ENCODE results near the gene OR52E2. TPM values are rescaled to one million over a fixed set of nuclear protein-coding genes. Genes with fewer than 3 reads are reported as not detected.
"Not testable (repeated sequence)": the region's sequence is repeated elsewhere in the genome, so short reads cannot be mapped to it uniquely, and the experiment has no call there.

OR52E2 gene
- total RNA-seq, 1 donor from 2014 or later, result not detected

- Mint-ChIP-seq H3K27me3 (no peaks in the 10 kb centered on the region), H3K27ac (no peak overlapping the region), H3K36me3 (ENCODE audit: low read depth) (no peaks in the 10 kb centered on the region), H3K4me1 (no peaks in the 10 kb centered on the region), H3K9me3 (no peaks in the 10 kb centered on the region), H3K4me3 (no peak overlapping the region)
- ATAC-seq (ENCODE audit: low read depth) (no peak), DNase-seq (no peak)
- CTCF ChIA-PET, result no interaction called here
- POLR2A ChIA-PET, result no interaction called here
- intact Hi-C loops (cut with micrococcal nuclease), result no loop called here
- TF ChIP-seq CTCF (IDR thresholded peaks at IDR 0.05), result no peak
Observed at GRCh38 chr11:5071799-5072198, 12.4 kb upstream of the OR52E2 start.

- no peak within 1 kb of the TSS for H3K4me3 Mint-ChIP-seq
- CTCF ChIA-PET, result no interaction called here
- no peak for TF ChIP-seq CTCF (IDR thresholded peaks at IDR 0.05)
- no peak for DNase-seq
- no peak for ATAC-seq (ENCODE audit: low read depth)
- no peak within 1 kb of the TSS for H3K27ac Mint-ChIP-seq
- H3K27me3 Mint-ChIP-seq, result no peaks in the 10 kb centered on the region
- no peaks in the 10 kb centered on the region for H3K4me1 Mint-ChIP-seq
- H3K9me3 Mint-ChIP-seq, result no peaks in the 10 kb centered on the region
- no peaks in the 10 kb centered on the region for H3K36me3 Mint-ChIP-seq (ENCODE audit: low read depth)
- POLR2A ChIA-PET, result no interaction called here
- intact Hi-C loops (cut with micrococcal nuclease), result no loop called here
Observed at GRCh38 chr11:5069272-5069671, 9.8 kb upstream of the OR52E2 start, which contains the start of gene OR52E1. TSS of gene OR52E1 (plus strand) at chr11:5069572.

- DNase-seq (no peak), ATAC-seq (ENCODE audit: low read depth) (no peak)
- no peaks in the 10 kb centered on the region for H3K9me3 Mint-ChIP-seq
- no peak overlapping the region for H3K4me3 Mint-ChIP-seq
- no peak overlapping the region for H3K27ac Mint-ChIP-seq
- TF ChIP-seq CTCF (IDR thresholded peaks at IDR 0.05), result no peak
- intact Hi-C loops (cut with micrococcal nuclease), result no loop called here
- no peaks in the 10 kb centered on the region for H3K4me1 Mint-ChIP-seq
- ChIA-PET POLR2A (no interaction called here), CTCF (no interaction called here)
- H3K27me3 Mint-ChIP-seq, result no peaks in the 10 kb centered on the region
- H3K36me3 Mint-ChIP-seq (ENCODE audit: low read depth), result no peaks in the 10 kb centered on the region
Observed at GRCh38 chr11:5065027-5065426, 5.6 kb upstream of the OR52E2 start.

- H3K27ac Mint-ChIP-seq; H3K4me1 Mint-ChIP-seq; H3K9me3 Mint-ChIP-seq; H3K36me3 Mint-ChIP-seq (ENCODE audit: low read depth); H3K27me3 Mint-ChIP-seq; CTCF ChIA-PET; DNase-seq; H3K4me3 Mint-ChIP-seq; intact Hi-C loops (cut with micrococcal nuclease); POLR2A ChIA-PET; ATAC-seq (ENCODE audit: low read depth): not testable (repeated sequence)
Observed at GRCh38 chr11:5058679-5059078, 748 bp downstream of the OR52E2 start.

- H3K36me3 Mint-ChIP-seq (ENCODE audit: low read depth), result no peaks in the 10 kb centered on the region
- no peak overlapping the region for H3K27ac Mint-ChIP-seq
- intact Hi-C loops (cut with micrococcal nuclease), result no loop called here
- no peaks in the 10 kb centered on the region for H3K27me3 Mint-ChIP-seq
- H3K4me1 Mint-ChIP-seq, result no peaks in the 10 kb centered on the region
- no peaks in the 10 kb centered on the region for H3K9me3 Mint-ChIP-seq
- CTCF ChIA-PET, result no interaction called here
- ATAC-seq (ENCODE audit: low read depth) (no peak), DNase-seq (no peak)
- POLR2A ChIA-PET, result no interaction called here
- no peak for TF ChIP-seq CTCF (IDR thresholded peaks at IDR 0.05)
- H3K4me3 Mint-ChIP-seq, result no peak overlapping the region
Observed at GRCh38 chr11:5046754-5047330, 12.6 kb downstream of the OR52E2 start.

- no peaks in the 10 kb centered on the region for H3K4me1 Mint-ChIP-seq
- no peak within 1 kb of the TSS for H3K27ac Mint-ChIP-seq
- H3K9me3 Mint-ChIP-seq, result no peaks in the 10 kb centered on the region
- DNase-seq, result no peak
- intact Hi-C loops (cut with micrococcal nuclease), result no loop called here
- H3K4me3 Mint-ChIP-seq, result no peak within 1 kb of the TSS
- no peaks in the 10 kb centered on the region for H3K27me3 Mint-ChIP-seq
- no peak for ATAC-seq (ENCODE audit: low read depth)
- POLR2A ChIA-PET, result no interaction called here
- no peak for TF ChIP-seq CTCF (IDR thresholded peaks at IDR 0.05)
- CTCF ChIA-PET, result no interaction called here
- H3K36me3 Mint-ChIP-seq (ENCODE audit: low read depth), result no peaks in the 10 kb centered on the region
Observed at GRCh38 chr11:5046226-5046625, 13.2 kb downstream of the OR52E2 start, which contains the start of gene OR52J3. TSS of gene OR52J3 (plus strand) at chr11:5046526. CDS start at chr11:5046526, 0 bp downstream.

Data from activated B cell treated with CpG ODN at 0.5 μM for 24 hours (primary cell).